Gastrocnemius medialis (tissue), 4 donors: ENCODE data around the gene EWSR1. TPM values are rescaled to one million over a fixed set of nuclear protein-coding genes. Genes with fewer than 3 reads are reported as not detected.

Experiments used
- ATAC-seq, 2 donors: fragments of 150-250 bp; one replicate each; pipeline ENCODE4 v1.9.1; 2016
- DNase-seq, 2 donors: peaks; one replicate each; pipeline ENCODE4 v3.0.0-alpha.2; 2019
- H3K27ac ChIP-seq, 4 donors: fragments of 200-600 bp; sonication (generic); 1 replicate in 1 of 4; 2 replicates in 3 of 4; pipeline ENCODE4 v1.5.1; 2016 to 2018; ENCODE audit warnings: mild to moderate bottlenecking in 2 of 4, moderate library complexity in 1 of 4
- H3K27me3 ChIP-seq, 3 donors: fragments of 200-600 bp; sonication (generic) in 2 of 3; 1 replicate in 1 of 3; 2 replicates in 2 of 3; pipeline versions ENCODE4 v1.5.1 to v1.6.0; 2016 to 2019; ENCODE audit warnings: mild to moderate bottlenecking in 1 of 3, moderate library complexity in 1 of 3
- H3K36me3 ChIP-seq, 2 donors: fragments of 200-600 bp; sonication (generic) in 1 of 2; one replicate each; pipeline ENCODE4 v1.5.1; 2017 to 2018
- H3K4me1 ChIP-seq, 2 donors: fragments of 200-600 bp; sonication (generic) in 1 of 2; one replicate each; pipeline ENCODE4 v1.5.1; 2016 to 2017; ENCODE audit warnings: mild to moderate bottlenecking in 2 of 2
- H3K4me3 ChIP-seq, 4 donors: fragments of 200-600 bp; sonication (generic) in 3 of 4; 1 replicate in 1 of 4; 2 replicates in 3 of 4; pipeline ENCODE4 v1.5.1; 2016 to 2019; ENCODE audit warnings: mild to moderate bottlenecking in 2 of 4
- H3K9me3 ChIP-seq, 3 donors: fragments of 200-600 bp; sonication (generic) in 2 of 3; 1 replicate in 1 of 3; 2 replicates in 2 of 3; pipeline ENCODE4 v1.5.1; 2016 to 2019
- POLR2A ChIP-seq, 2 donors: fragments of 450-650 bp; IDR thresholded peaks; one replicate each; pipeline ENCODE4 v1.6.1; 2017; ENCODE audit warnings: antibody characterized with exemption in 2 of 2, mild to moderate bottlenecking in 2 of 2, moderate library complexity in 2 of 2
- in situ Hi-C, 4 donors: fragments of 200-750 bp; cut with MboI; loops; one replicate each; pipeline versions ENCODE4 v1.15.0 to v1.8.0; 2017; ENCODE audit warnings: low sequenced_read_pairs in 4 of 4
- intact Hi-C: fragments of 100-400 bp; cut with DNase I; formaldehyde crosslinking; loops from one replicate; pipeline ENCODE4 v1.15.1; 2023; ENCODE audit warnings: low total_unique reads
- total RNA-seq, 4 donors: library from RNA; depleted of rRNA; stranded (reverse); fragments of >200 nt; gene quantifications; one replicate each; pipeline versions ENCODE4 v1.1.0 to v1.2.3, GENCODE V29; 2016
- TF ChIP-seq, protein P1 (sequence below), 5 experiments: fragments of 450-650 bp in 3 of 5; fragments of 200-600 bp in 2 of 5; sonication (generic) in 2 of 5; IDR thresholded peaks in 4 of 5; conservative IDR thresholded peaks in 1 of 5; 1 replicate in 4 of 5; 2 replicates in 1 of 5; pipeline ENCODE4 v1.5.1; 2016 to 2019; ENCODE audit warnings: antibody characterized with exemption in 5 of 5, mild to moderate bottlenecking in 3 of 5, moderate library complexity in 3 of 5

The EWSR1 gene
- total RNA-seq, 4 donors from 2014 or later = 192 to 269 (median 202) TPM

- H3K4me1 ChIP-seq = no peaks in the 10 kb centered on the region
- ATAC-seq (no peak), DNase-seq (no peak)
- no peak overlapping the region for H3K27ac ChIP-seq
- H3K4me3 ChIP-seq = no peak overlapping the region
- H3K27me3 ChIP-seq = no peaks in the 10 kb centered on the region
- in situ Hi-C loops (no loop called here), intact Hi-C loops (no loop called here)
- no peaks in the 10 kb centered on the region for H3K36me3 ChIP-seq
- no peak for TF ChIP-seq POLR2A (IDR thresholded peaks at IDR 0.05)
- TF ChIP-seq, protein P1, sequence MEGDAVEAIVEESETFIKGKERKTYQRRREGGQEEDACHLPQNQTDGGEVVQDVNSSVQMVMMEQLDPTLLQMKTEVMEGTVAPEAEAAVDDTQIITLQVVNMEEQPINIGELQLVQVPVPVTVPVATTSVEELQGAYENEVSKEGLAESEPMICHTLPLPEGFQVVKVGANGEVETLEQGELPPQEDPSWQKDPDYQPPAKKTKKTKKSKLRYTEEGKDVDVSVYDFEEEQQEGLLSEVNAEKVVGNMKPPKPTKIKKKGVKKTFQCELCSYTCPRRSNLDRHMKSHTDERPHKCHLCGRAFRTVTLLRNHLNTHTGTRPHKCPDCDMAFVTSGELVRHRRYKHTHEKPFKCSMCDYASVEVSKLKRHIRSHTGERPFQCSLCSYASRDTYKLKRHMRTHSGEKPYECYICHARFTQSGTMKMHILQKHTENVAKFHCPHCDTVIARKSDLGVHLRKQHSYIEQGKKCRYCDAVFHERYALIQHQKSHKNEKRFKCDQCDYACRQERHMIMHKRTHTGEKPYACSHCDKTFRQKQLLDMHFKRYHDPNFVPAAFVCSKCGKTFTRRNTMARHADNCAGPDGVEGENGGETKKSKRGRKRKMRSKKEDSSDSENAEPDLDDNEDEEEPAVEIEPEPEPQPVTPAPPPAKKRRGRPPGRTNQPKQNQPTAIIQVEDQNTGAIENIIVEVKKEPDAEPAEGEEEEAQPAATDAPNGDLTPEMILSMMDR (IDR thresholded peaks at IDR 0.05 in 4 of 5, conservative IDR thresholded peaks at IDR 0.05 in 1 of 5) = no peak
- H3K9me3 ChIP-seq = no peaks in the 10 kb centered on the region
Observed at GRCh38 chr22:29251265-29251664, 16.8 kb upstream of the EWSR1 start.

DNA sequence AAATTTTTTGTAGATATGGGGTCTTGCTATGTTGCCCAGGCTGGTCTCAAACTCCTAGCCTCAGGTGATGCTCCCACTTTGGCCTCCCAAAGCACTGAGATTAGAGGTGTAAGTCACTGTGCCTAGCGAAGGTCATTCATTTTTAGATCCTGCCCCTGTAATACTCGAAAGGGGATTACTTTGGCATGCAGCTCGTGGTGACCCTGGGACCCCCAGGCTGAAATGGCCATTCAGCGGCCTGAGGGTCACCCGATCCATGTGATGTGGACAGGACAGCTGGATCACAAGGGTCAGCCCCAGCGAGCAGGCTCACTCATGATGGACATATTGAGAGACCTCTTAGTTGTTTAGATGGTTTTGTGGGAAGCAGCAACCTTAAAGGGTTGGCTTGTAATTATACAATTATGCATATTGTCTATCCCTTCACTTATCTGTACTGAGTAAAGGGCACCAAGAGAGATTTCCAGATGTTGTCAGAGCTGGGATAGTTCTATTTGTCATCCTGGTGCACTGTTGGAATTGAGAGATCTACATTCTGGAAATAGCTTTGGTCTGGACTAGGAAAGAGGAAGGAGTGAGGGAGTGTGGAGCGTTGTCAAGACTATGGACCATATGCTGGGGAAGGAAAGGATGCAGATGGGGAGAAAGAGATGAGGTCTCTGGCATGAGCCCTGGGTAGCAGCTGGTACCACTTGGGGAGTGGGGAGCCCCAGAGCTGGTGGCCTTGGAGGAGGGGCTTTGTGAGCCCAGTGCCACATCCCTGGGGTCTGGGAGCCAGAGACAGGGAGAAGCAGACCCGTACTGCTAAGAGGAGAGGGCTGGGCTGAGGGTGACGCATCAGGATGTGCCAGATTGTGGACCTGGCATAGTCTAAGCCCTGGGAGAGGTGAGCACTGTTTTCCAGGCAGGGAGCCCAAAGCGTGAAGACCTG is 15.8 kb upstream of the EWSR1 start:
- TF ChIP-seq, protein P1 (IDR thresholded peaks at IDR 0.05 in 4 of 5, conservative IDR thresholded peaks at IDR 0.05 in 1 of 5) = no peak
- TF ChIP-seq POLR2A (IDR thresholded peaks at IDR 0.05) = no peak
- Histone ChIP-seq H3K9me3 (no peaks in the 10 kb centered on the region), H3K4me1 (no peaks in the 10 kb centered on the region), H3K27me3 (no peaks in the 10 kb centered on the region), H3K27ac (no peak overlapping the region), H3K36me3 (no peaks in the 10 kb centered on the region), H3K4me3 (no peak overlapping the region)
- in situ Hi-C loops (no loop called here), intact Hi-C loops (no loop called here)
- no peak for DNase-seq
- no peak for ATAC-seq

DNA sequence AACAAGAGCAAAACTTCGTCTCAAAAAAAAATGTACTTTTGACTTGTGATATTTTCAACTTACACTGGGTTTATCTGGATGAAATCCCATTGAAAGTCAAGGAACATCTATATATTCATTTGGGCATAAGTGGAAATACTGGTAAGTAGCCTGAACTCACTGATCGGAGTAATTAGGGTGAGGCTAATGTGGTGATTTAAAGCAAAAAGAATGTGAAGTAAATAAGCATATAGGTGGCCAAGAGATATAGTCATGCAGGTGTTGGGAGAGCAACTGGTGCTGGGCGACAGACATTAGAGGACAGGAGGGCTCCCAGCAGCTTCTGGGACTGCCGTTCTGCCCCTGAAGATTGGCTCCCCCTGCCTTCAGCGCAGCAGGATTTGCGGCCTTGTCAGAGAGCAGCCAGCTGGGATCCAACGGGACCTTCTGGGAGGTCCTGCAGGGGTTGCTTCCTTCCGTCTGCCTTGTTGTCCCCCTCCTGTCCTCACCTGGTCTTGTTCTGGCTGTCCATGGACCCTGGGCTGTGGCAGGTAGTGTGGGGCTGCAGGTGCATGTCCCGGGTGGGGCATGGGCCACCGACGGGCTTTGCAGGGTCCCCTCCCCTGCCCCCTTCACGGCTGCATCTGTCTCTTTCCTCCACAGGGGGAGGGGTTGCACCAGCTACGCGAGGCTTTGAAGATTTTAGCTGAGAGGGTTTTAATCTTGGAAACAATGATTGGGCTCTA is 14.3 kb upstream of the EWSR1 start:
- intact Hi-C loops (no loop called here), in situ Hi-C loops (no loop called here)
- Histone ChIP-seq H3K4me1 (no peaks in the 10 kb centered on the region), H3K36me3 (no peaks in the 10 kb centered on the region), H3K9me3 (no peaks in the 10 kb centered on the region), H3K27me3 (no peaks in the 10 kb centered on the region), H3K4me3 (no peak overlapping the region), H3K27ac (no peak overlapping the region)
- ATAC-seq = no peak
- TF ChIP-seq, protein P1 (IDR thresholded peaks at IDR 0.05 in 4 of 5, conservative IDR thresholded peaks at IDR 0.05 in 1 of 5) = no peak
- no peak for TF ChIP-seq POLR2A (IDR thresholded peaks at IDR 0.05)
- no peak for DNase-seq

GRCh38 chr22:29254286-29254660 is 13.8 kb upstream of the EWSR1 start:
- in situ Hi-C loops (no loop called here), intact Hi-C loops (no loop called here)
- H3K36me3 ChIP-seq = no peaks in the 10 kb centered on the region
- no peak for DNase-seq
- no peak for TF ChIP-seq POLR2A (IDR thresholded peaks at IDR 0.05)
- TF ChIP-seq, protein P1 (IDR thresholded peaks at IDR 0.05 in 4 of 5, conservative IDR thresholded peaks at IDR 0.05 in 1 of 5) = no peak
- no peaks in the 10 kb centered on the region for H3K4me1 ChIP-seq
- no peak for ATAC-seq
- H3K9me3 ChIP-seq = no peaks in the 10 kb centered on the region
- no peak overlapping the region for H3K27ac ChIP-seq
- H3K27me3 ChIP-seq = no peaks in the 10 kb centered on the region
- no peak overlapping the region for H3K4me3 ChIP-seq
